Cerebellar nuclear complex (tissue), 1 donor: Measurements from ENCODE around the gene CXorf38.
"Not testable (repeated sequence)": the region's sequence is repeated elsewhere in the genome, so short reads cannot be mapped to it uniquely, and the experiment has no call there.

Experiments used
- DNase-seq, 2 experiments: peaks; one replicate each; lab custom pipeline; 2025; lab: John Stamatoyannopoulos, UW

CXorf38 gene

DNA sequence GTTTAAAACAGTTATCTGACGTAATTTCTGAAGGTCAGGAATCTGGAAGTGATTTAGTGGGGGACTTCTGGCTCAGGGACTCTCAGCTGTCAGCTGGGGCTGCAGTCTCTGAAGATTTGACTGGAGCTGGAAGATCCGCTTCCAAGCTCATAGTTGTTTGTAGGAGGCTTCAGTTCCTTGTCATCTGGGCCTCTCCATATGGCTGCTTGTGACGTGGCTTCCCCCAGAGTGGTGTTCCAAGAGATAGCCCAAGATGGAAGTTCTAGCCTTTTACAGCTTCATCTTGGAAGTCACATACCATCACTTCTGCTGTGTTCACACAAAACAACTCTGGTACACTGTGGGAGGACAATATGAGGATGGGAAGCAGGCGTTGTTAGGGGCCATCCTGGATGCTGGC, 22.1 kb downstream of the CXorf38 start:
- DNase-seq: no peak

DNA sequence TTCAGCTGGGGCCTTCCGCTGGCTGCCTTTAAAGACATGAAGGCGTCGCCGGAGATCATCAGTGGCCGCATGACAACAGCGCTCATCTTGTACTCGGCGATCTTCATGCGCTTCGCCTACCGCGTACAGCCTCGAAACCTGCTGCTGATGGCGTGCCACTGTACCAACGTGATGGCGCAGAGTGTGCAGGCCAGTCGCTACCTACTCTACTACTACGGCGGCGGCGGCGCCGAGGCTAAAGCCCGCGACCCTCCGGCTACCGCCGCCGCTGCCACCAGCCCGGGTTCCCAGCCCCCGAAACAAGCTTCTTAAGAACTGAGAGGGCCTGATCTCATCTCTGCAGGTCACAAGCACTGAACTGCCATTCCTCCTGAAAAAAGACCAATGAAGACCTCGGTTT, 23.7 kb downstream of the CXorf38 start:
- DNase-seq: no peak

DNA sequence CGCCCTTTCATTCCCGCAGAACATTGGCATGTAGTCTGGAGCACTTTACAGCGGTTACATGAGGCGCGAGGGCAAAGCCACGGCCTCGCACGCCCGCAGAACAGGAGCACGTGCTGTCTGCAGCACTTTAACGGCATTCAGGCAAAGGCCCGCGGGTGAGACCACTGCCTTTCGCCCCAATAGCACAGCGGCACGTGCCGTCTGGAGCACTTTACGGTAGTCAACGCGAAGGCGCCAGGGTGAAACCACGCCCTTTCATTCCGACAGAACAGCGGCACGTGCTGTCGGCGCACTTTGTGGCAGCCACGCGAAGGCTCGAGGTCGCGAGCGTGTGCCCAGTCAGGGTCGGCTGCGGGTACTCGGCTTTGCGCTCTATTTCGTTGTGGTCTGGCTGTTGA, 24.2 kb downstream of the CXorf38 start, which contains the start of gene MPC1L:
Gene MPC1L, plus strand, starts transcription at position 290 of the 398 bp plus-strand sequence. CDS start 138 bp downstream, outside the sequence.
- no peak for DNase-seq

DNA sequence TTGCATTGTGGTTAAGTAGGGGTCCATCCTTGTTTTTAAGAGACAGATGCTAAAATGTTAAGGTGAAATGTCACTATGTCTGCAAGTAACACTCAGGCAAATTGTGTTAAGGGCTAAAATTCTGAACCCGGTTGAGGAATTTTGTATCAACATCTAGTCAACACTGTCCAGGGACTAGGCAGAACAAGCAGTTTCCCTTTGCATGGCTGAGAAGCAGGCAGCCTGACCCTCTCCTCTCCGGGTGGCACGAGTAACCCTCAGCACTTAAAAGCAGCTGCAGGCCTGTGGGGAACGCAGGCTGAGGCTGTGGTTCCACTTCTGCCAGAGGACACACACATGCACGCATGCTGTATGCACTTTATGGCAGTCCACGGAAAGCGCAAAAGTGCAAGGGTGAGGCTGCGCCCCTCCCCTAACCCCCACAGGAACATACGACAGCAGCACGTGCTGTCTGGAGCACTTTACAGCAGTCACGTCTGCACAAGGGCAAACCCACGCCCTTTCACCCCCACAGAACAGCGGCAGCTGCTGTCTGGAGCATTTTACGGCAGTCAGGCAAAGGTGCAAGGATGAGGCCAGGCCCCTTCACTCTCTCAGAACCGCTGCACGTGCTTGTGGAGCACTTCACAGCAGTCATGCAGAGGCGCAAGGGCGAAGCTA, 24.8 kb downstream of the CXorf38 start:
- DNase-seq: no peak

DNA sequence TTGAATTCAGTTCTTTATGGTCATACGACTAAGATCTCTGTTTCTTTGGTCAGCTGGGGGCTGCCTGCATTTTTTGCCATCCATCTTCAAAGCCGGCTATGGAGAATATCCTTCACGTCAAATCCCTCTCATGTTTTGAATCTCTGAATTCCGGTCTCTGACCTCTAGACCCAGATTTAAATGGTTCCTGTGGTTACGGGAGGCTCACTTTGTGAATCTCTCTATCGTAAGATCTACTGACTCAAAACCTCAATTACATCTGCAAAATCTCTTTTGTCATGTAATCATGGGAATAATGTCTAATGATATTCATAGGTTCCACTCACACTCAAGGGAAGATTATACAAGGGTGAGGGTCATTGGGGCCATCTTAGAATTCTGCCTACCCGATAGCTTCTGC, 29.8 kb downstream of the CXorf38 start:
- no peak for DNase-seq

DNA sequence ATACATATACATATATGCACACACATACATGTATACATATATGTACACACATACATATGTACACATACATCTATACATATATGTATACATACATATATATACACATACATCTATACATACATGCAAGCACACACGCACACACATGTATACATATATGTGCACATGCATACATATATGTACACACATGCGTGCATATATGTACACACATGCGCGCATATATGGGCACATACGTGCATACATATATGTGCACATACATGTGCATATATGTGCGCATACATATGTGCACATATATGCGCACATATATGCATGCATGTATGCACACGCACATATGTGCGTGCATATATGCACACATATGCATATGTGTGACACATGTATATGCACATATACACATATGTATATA, 31.4 kb downstream of the CXorf38 start:
- no peak for DNase-seq

DNA sequence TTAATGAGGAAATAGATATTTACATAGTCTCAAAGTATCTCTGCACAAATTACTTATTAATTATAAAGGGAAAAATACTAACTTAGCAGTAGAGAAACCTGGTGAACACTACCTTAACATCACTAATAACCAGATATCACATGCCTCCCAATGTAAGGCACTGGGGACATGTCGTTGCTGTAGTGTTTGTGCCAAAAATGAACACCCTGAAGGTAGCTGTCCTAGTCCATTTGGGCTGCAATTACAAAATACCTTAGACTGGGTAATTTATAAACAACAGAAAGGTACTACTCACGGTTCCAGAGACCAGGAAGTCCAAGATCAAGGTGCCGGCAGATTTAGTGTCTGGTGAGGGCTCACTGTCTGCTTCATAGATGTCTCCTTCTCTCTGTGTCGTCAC, 34.9 kb downstream of the CXorf38 start:
- no peak for DNase-seq

DNA sequence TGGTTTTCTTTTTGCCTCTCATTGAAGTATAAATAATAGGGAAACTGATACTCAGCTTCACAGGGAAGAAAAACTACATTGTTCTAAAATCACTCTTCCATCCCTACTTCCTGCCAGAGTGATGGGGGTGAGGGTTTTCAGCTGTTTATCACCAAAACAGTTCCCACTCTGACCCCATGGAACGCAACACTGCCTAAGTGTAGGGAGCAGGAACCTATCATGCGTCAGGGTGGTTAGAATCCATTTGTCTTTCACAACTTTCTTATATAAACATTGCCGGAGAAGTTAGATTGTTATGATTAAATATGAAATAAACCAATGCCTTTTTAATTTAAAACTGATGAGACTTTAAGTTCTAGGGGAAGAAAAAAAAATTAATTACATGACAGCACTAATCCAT, 40.0 kb downstream of the CXorf38 start:
- DNase-seq: no peak

DNA sequence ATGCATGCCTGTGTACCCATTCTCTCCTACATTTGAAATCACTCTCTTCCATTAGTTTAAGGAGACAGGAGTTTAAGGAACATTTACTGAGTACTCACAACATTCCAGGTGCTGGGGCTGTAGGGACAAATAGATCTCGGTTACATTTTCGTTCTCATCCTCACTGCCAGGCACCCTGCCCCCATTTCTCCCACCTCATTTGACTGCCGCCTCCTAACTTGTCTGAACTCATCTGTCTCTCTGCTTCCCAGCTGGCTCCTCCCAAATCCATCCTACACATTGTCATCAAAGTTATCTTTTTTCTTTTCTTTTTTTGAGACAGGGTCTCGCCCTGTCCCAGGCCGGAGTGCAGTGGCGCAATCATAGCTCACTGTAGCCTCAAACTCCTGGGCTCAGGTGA, 43.9 kb downstream of the CXorf38 start:
- no peak for DNase-seq

DNA sequence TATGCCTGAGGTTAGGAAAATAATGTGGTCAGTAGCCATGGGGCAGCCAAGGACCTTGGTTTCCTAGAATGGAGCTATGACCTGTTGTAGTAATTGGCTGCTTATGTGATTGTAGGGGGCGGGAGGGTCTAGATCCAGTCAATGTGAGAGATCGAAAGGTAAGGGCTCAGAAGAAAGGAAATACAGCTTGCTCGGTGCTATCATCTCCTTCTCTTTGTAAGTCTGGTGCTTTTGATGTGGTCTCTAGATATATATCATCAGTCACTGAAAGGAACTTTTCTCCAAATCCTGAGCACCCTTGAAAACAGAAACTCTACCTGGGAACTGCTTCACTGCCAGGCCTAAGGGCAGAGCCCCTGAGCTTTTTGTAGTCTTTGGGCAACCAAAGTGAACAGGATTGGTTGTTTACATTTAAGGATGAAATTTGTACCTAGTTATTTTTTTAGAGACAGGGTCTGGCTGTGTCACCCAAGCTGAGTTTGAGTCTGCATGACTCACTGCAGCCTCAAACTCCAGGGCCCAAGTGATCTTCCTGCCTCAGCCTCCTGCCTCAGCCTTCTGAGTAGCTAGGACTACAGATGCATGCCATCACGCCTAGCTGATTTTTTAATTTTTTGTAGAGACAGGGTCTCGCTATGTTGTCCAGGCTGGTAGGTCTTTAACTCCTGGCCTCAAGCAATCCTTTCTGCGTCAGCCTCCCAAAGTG, 57.6 kb downstream of the CXorf38 start:
- not testable (repeated sequence) for DNase-seq

DNA sequence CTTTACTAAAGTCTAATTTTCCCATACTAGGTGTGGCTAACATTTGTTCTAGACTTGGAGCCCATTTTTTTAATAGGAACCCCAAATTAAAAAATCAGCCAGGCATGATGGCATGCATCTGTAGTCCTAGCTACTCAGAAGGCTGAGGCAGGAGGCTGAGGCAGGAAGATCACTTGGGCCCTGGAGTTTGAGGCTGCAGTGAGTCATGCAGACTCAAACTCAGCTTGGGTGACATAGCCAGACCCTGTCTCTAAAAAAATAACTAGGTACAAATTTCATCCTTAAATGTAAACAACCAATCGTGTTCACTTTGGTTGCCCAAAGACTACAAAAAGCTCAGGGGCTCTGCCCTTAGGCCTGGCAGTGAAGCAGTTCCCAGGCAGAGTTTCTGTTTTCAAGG, 59.7 kb downstream of the CXorf38 start:
- not testable (repeated sequence) for DNase-seq

DNA sequence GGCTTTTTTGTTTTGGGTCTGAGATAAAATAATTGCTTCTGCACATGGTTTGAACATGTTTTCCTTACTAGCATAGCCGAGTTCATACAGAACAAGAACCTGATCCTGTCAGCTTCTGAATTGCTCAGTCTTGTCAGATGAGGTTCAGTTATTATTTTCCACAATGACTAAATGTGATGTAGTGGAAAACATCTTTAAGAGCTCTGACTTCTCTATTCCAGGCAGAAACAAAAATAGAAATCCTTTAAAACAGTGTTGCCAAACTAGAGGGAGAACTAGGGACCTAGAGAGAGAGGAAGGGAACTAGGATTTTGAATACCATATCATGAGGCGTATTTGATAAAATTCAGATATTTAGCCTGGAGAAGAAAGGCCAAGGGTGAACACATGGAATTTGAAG, 64.5 kb downstream of the CXorf38 start:
- no peak for DNase-seq

DNA sequence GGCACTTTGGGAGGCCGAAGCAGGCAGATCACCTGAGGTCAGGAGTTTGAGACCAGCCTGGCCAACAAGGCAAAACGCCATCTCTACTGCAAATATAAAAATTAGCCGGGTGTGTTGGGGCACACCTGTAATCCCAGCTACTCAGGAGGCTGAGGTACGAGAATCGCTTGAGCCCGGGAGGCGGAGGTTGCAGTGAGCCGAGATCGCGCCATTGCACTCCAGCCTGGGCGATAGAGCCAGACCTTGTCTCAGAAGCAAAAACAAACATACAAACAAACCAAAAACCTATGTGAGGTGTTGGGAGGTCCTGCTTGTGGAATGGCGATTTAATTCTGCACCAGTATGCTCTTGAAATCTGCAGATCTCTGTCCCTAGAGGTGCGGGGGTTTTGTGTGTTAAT, 65.2 kb downstream of the CXorf38 start:
- DNase-seq: not testable (repeated sequence)

DNA sequence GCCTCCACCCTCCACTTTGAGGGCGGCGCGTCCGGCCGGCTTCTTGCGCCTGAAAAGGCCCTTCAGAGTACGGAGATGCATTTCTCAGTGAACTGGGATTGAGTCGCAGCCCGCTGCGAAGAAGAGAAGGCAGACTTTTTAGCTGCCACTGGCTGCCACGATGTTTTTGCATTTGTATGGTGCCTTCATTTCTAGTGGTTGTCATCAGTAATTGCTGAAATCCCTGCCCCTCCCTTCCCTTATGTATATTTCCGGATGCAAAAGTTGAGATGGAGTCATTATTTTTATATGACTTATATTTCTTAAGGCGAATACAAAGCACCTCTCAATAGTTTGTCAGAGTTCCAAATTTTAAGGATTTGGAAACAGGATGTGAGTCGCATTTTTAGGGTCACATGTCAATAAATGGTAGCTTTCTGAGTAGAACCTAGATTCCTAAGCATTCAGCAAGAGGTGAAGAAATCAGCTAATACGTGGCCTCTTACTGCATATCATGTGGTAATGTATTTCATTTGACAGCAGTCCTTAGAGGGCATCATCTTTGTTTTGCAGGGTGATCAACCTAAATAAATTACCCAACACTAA, 65.9 kb downstream of the CXorf38 start:
- DNase-seq: no peak

DNA sequence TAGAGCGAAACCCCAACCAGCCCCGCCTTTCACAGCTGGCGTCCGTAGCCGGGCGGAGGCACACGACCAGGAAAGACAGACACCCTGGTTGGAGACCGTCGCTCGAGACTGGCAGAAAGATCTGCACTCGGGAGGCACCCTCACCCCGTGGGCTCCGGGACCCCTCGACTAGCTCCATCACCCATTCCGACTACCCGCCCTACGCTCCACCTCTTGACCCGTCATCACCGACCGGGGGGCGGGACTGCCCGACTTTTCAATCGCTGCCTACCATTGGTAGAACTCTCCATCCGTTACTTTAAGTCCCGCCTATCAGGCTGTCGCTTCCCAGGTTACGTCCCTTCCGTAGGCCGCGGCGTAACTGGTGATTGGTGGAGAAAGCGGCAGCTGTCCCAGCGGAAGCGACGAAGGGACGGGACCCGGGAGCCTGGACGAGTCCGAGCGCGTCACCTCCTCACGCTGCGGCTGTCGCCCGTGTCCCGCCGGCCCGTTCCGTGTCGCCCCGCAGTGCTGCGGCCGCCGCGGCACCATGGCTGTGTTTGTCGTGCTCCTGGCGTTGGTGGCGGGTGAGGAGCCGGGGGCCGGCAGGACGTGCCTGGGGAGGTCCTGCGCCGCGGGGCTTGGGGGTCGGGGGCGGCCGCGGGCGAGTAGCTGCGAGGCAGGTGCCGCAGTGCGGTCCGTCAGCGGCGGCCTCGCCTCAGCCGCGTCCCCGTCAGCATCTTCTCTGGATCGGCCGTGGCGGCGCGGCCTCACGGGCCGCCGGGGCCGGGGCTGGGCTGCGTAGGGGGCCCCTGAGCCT, 66.6 kb downstream of the CXorf38 start, which contains the start of gene ATP6AP2:
Gene ATP6AP2, plus strand, starts transcription at position 434 of the 799 bp plus-strand sequence. Its CDS starts 96 bp downstream, at position 530.
- peak; percentile 60 to 68 for DNase-seq

DNA sequence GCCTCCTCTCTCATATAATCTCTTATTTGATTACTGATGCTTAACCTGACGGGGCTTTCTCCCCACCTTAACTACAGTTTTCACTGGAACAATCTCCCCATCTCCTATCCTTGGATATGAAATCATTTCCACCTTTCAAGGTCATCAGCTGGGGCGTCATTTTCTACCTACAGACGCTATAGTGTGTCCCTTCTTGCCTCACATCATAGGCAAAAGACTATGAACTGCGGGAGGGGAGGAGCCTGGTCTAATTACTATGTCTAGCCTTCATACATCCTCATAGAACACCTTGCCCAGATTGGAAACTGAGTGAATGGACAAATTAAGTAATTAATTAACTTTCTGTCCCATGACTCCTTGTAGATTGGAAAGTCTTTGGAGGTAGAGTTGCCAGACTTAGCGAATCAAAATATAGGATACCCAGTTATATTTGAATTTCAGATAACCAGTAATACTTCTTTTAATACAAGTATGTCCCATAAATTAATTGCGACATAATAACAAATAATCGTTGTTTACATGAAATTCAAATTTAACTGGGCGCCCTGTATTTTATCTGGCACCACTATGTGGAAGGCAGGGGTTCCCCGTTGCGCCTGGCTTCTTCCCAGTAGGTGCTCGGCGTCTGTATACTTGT, 67.3 kb downstream of the CXorf38 start:
- DNase-seq: peak in 1 of 2 experiments; percentile 27

DNA sequence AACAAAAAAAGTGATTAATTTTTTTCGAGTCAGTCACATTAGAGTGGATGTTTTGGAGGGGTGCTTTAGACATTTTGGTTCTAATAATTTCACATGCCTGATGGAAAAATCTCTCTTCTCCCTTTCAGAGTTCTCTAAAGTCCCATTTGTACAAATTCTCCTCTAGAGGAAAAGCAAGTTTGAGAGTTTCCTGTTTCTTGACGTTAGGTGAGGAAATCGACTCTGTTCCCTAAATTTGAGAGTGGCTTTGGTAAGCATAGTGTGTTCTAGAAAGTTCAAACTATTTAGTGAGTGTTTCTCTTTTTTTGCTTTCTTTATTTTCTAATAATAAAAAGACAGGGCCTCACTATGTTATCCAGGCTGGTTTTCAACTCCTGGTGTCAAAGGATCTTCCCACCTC, 68.2 kb downstream of the CXorf38 start:
- DNase-seq: no peak

DNA sequence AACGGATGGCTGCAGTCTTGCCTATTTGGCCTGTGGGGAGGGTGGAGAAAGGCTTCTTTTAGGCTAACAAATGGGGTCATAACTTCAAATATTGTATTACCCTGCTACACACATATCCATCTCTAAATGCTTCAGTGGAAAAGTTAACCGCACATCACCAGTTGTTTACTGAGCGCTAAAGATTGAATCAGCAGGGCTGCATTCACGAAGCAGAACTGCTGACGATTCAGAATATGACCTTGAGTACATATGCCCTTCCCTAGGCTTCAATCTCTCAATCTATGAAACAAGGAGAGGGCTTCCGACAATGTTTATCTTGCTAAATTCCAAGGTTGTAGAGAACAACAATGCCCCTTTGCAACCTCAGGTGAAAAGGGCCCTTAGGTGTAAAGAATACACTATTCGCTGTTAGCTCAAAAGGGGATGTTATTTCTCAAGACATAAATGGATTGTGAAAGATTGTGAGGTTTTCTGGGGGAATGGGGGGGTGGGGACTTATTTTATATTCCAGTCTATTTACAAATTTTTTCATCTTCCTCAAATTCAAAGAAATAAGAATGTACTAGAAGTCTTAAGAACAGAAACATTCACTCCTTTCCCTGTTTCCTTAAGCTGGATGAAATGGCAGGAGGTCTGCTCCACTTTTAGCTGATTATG, 69.2 kb downstream of the CXorf38 start:
- DNase-seq: no peak
